Neural cell (in vitro differentiated cells): ENCODE data around the gene SRPK1. TPM values are rescaled to one million over a fixed set of nuclear protein-coding genes. Genes with fewer than 3 reads are reported as not detected.

Experiments used
- H2AFZ ChIP-seq: fragments of 200-600, 300-800 bp; sonication (generic), shearing (Covaris generic); 2 replicates; pipeline ENCODE4 v1.6.0; 2014; ENCODE audit warnings: low read depth, mild to moderate bottlenecking, antibody characterized with exemption, low read length, moderate library complexity
- H3F3A ChIP-seq: fragments of 200-600 bp; shearing (Covaris generic); 2 replicates; pipeline ENCODE4 v1.6.1; 2016; ENCODE audit warnings: mild to moderate bottlenecking, moderate library complexity, mixed read lengths, antibody characterized with exemption, low read length; ENCODE audit not compliant: insufficient read depth, poor library complexity, severe bottlenecking
- H3K27ac ChIP-seq: fragments of 200-600, 300-800 bp; sonication (generic), shearing (Covaris generic); 2 replicates; pipeline ENCODE4 v1.5.1; 2014; ENCODE audit warnings: mild to moderate bottlenecking, low read length, moderate library complexity
- H3K27me3 ChIP-seq: fragments of 300-800, 200-600 bp; sonication (generic), shearing (Covaris generic); 2 replicates; pipeline ENCODE4 v1.6.0; 2014; ENCODE audit warnings: mild to moderate bottlenecking, low read depth, low read length, moderate library complexity; ENCODE audit not compliant: insufficient read depth
- H3K36me3 ChIP-seq: fragments of 300-800, 200-600 bp; sonication (generic), shearing (Covaris generic); 2 replicates; pipeline ENCODE4 v1.5.1; 2014; ENCODE audit warnings: mild to moderate bottlenecking, antibody characterized with exemption, low read length, moderate library complexity; ENCODE audit not compliant: insufficient read depth
- H3K4me2 ChIP-seq: fragments of 300-800, 200-600 bp; sonication (generic), shearing (Covaris generic); 2 replicates; pipeline ENCODE4 v1.6.0; 2014; ENCODE audit warnings: mild to moderate bottlenecking, low read length
- H3K4me3 ChIP-seq: fragments of 300-800, 200-600 bp; sonication (generic), shearing (Covaris generic); 2 replicates; pipeline ENCODE4 v1.5.1; 2014; ENCODE audit warnings: mild to moderate bottlenecking, low read length, moderate library complexity
- H3K79me2 ChIP-seq: fragments of 200-600 bp; shearing (Covaris generic); replicated peaks from 2 replicates; pipeline ENCODE4 v1.6.0; 2014; ENCODE audit warnings: mild to moderate bottlenecking, low read length, moderate library complexity; ENCODE audit not compliant: insufficient read depth
- H3K9ac ChIP-seq: fragments of 300-800, 200-600 bp; sonication (generic), shearing (Covaris generic); 2 replicates; pipeline ENCODE4 v1.6.1; 2016; ENCODE audit warnings: mild to moderate bottlenecking, low read length, mixed read lengths
- H3K9me2 ChIP-seq: fragments of 200-600 bp; shearing (Covaris generic); 2 replicates; pipeline ENCODE4 v1.6.1; 2016; ENCODE audit warnings: mild to moderate bottlenecking, low read length, mixed read lengths; ENCODE audit not compliant: insufficient read depth
- H3K9me3 ChIP-seq: fragments of 200-600, 300-800 bp; sonication (generic), shearing (Covaris generic); 2 replicates; pipeline ENCODE4 v1.6.1; 2016; ENCODE audit warnings: mild to moderate bottlenecking, mixed run types, low read length, moderate library complexity, mixed read lengths
- H4K20me1 ChIP-seq: fragments of 200-600 bp; shearing (Covaris generic); 2 replicates; pipeline ENCODE4 v1.6.1; 2016; ENCODE audit warnings: mild to moderate bottlenecking, mixed run types; ENCODE audit not compliant: insufficient read depth
- EP300 ChIP-seq: fragments of 450-650 bp; conservative IDR thresholded peaks from 2 replicates; pipeline ENCODE4 v1.6.1; 2014; ENCODE audit warnings: antibody characterized with exemption, mild to moderate bottlenecking, moderate library complexity; ENCODE audit not compliant: poor library complexity, severe bottlenecking
- EZH2 ChIP-seq: fragments of 200-600, 300-800 bp; shearing (Covaris generic), sonication (generic); IDR thresholded peaks from 2 replicates; pipeline ENCODE4 v1.6.1; 2014; ENCODE audit warnings: antibody characterized with exemption, low read length, borderline replicate concordance, mild to moderate bottlenecking; ENCODE audit not compliant: insufficient read depth, poor library complexity, severe bottlenecking
- MXI1 ChIP-seq: fragments of 450-650 bp; conservative IDR thresholded peaks from 2 replicates; pipeline ENCODE4 v1.6.1; 2014; ENCODE audit warnings: antibody characterized with exemption, mild to moderate bottlenecking; ENCODE audit not compliant: poor library complexity, severe bottlenecking
- SMC3 ChIP-seq: fragments of 450-650 bp; conservative IDR thresholded peaks from 2 replicates; pipeline ENCODE4 v1.6.1; 2014; ENCODE audit warnings: antibody characterized with exemption, mild to moderate bottlenecking, moderate library complexity; ENCODE audit not compliant: poor library complexity
- TAF1 ChIP-seq: IDR thresholded peaks from 2 replicates; pipeline ENCODE4 v1.6.1; 2012; ENCODE audit warnings: low read depth
- polyA plus RNA-seq: library from polyadenylated mRNA; depleted of rRNA; stranded (reverse); fragments of >200 nt; gene quantifications from 2 replicates; pipeline ENCODE4 v1.2.3, GENCODE V29; 2014
- TF ChIP-seq, protein P1 (sequence below): IDR thresholded peaks from 2 replicates; pipeline ENCODE4 v1.6.1; 2012; ENCODE audit warnings: borderline replicate concordance
- TF ChIP-seq, protein P2 (sequence below): fragments of 450-650 bp; IDR thresholded peaks from 2 replicates; pipeline ENCODE4 v1.5.1; 2014; ENCODE audit warnings: antibody characterized with exemption, mild to moderate bottlenecking, moderate library complexity; ENCODE audit not compliant: poor library complexity, severe bottlenecking

SRPK1 gene
- polyA plus RNA-seq, 1 donor from 2014 or later: 39.9 TPM

DNA sequence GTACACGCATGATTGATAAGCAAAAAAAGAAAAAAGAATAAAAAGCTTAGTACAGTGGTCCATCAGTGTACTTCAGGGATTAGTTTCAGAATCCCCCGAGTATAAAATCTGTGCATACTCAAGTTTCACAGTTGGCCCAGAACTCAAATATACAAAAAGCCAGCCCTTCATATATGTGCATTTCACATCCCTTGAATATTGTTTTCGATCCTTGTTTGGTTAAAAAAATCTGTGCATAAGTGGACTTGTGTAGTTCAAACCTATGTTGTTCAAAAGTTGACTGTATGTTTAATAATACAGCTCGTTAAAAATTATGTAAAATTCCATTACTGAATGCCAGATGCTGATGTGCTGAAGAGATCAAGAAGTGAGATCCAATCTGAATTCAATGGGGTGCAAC, 61.5 kb downstream of the SRPK1 start:
- no peak overlapping the region for H3K9ac ChIP-seq
- H3K36me3 ChIP-seq: no peaks in the 10 kb centered on the region
- no peaks in the 10 kb centered on the region for H3F3A ChIP-seq
- H3K4me2 ChIP-seq: no peak overlapping the region
- H4K20me1 ChIP-seq: no peaks in the 10 kb centered on the region
- TF ChIP-seq EP300 (no peak), MXI1 (no peak), SMC3 (no peak)
- TF ChIP-seq, protein P1, sequence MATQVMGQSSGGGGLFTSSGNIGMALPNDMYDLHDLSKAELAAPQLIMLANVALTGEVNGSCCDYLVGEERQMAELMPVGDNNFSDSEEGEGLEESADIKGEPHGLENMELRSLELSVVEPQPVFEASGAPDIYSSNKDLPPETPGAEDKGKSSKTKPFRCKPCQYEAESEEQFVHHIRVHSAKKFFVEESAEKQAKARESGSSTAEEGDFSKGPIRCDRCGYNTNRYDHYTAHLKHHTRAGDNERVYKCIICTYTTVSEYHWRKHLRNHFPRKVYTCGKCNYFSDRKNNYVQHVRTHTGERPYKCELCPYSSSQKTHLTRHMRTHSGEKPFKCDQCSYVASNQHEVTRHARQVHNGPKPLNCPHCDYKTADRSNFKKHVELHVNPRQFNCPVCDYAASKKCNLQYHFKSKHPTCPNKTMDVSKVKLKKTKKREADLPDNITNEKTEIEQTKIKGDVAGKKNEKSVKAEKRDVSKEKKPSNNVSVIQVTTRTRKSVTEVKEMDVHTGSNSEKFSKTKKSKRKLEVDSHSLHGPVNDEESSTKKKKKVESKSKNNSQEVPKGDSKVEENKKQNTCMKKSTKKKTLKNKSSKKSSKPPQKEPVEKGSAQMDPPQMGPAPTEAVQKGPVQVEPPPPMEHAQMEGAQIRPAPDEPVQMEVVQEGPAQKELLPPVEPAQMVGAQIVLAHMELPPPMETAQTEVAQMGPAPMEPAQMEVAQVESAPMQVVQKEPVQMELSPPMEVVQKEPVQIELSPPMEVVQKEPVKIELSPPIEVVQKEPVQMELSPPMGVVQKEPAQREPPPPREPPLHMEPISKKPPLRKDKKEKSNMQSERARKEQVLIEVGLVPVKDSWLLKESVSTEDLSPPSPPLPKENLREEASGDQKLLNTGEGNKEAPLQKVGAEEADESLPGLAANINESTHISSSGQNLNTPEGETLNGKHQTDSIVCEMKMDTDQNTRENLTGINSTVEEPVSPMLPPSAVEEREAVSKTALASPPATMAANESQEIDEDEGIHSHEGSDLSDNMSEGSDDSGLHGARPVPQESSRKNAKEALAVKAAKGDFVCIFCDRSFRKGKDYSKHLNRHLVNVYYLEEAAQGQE: no peak
- no peaks in the 10 kb centered on the region for H3K9me3 ChIP-seq
- H3K27ac ChIP-seq: no peak overlapping the region
- no peaks in the 10 kb centered on the region for H3K27me3 ChIP-seq
- no peaks in the 10 kb centered on the region for H3K9me2 ChIP-seq
- H3K79me2 ChIP-seq: no peaks in the 10 kb centered on the region
- no peak overlapping the region for H2AFZ ChIP-seq
- H3K4me3 ChIP-seq: no peak overlapping the region

DNA sequence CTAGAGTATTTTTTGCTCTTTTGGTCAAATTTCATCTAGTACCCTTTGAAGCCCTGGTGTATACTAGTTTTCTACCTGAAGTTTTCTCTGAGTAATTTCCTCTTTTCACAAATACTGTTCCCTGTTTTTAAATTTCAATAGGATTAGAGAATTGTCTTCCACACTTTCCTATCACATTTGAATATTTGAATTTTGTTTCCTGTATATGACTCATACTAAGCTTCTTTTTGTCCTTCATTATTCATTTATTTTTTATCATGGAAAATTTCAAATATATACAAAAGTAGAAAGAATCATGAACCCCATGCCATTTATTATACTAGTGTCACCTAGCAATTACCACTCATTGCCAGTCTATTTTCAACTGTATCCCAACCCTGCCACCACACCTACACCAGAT, 63.0 kb downstream of the SRPK1 start:
- Histone ChIP-seq H3K79me2 (no peaks in the 10 kb centered on the region), H3K4me3 (no peak overlapping the region), H3K27me3 (no peaks in the 10 kb centered on the region), H3F3A (no peaks in the 10 kb centered on the region), H3K9me3 (no peaks in the 10 kb centered on the region), H4K20me1 (no peaks in the 10 kb centered on the region), H3K36me3 (peaks cover 4% of the 10 kb centered on the region), H3K9ac (no peak overlapping the region), H3K9me2 (no peaks in the 10 kb centered on the region), H3K27ac (no peak overlapping the region), H3K4me2 (no peak overlapping the region), H2AFZ (no peak overlapping the region)
- TF ChIP-seq EZH2 (no peak), SMC3 (no peak), TAF1 (no peak)
- TF ChIP-seq, protein P1: no peak
- TF ChIP-seq, protein P2, sequence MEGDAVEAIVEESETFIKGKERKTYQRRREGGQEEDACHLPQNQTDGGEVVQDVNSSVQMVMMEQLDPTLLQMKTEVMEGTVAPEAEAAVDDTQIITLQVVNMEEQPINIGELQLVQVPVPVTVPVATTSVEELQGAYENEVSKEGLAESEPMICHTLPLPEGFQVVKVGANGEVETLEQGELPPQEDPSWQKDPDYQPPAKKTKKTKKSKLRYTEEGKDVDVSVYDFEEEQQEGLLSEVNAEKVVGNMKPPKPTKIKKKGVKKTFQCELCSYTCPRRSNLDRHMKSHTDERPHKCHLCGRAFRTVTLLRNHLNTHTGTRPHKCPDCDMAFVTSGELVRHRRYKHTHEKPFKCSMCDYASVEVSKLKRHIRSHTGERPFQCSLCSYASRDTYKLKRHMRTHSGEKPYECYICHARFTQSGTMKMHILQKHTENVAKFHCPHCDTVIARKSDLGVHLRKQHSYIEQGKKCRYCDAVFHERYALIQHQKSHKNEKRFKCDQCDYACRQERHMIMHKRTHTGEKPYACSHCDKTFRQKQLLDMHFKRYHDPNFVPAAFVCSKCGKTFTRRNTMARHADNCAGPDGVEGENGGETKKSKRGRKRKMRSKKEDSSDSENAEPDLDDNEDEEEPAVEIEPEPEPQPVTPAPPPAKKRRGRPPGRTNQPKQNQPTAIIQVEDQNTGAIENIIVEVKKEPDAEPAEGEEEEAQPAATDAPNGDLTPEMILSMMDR: no peak
